GM19351 (cell line): ENCODE results near the gene TRIM33.

Source experiments
- ATAC-seq: cut with Tn5 transposase; IDR thresholded peaks from one replicate; pipeline ENCODE4 v1.9.1; 2021; ENCODE audit warnings: mild to moderate bottlenecking, moderate library complexity; ENCODE audit not compliant: unreplicated experiment

TRIM33 gene

DNA sequence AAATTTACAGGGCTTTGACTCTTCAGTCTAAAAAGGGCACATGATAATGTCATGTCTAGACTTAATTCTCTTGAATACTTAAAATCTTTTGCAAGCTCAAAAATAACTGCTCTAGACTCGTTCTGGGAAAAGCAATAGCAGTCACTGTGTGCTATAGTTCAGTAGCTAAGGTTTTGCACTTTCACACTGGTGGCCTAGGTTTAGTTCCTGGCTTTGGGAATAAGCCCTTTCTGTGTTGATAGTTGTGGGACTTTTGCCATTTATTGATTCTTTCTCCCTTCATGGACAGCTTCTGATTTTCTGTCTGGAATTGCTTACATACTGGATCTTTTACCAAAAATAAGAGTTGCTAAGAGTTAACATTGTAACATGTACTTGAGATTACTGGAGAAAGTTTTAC, 151.2 kb downstream of the TRIM33 start:
- ATAC-seq: no peak

DNA sequence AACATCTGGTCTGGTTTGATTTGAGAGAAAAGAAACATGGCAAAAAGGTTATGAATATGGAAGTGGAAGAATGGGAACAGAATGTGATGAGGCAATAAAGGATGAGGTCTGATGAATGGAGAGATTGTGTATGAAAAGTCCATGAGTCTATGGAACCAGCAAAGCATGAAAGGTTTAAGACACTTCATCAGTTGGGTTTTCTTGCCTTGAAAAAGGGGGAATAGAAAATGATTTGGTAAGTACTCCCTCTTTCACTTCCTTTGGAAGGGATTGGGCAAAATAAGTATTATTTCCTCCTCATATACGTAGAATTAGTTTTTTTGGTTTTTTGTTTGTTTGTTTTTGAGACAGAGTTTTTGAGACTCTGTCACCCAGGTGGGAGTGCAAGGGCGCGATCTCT, 155.8 kb downstream of the TRIM33 start:
- no peak for ATAC-seq

- no peak for ATAC-seq
Measured at GRCh38 chr1:114353262-114353661, 157.7 kb downstream of the TRIM33 start.

DNA sequence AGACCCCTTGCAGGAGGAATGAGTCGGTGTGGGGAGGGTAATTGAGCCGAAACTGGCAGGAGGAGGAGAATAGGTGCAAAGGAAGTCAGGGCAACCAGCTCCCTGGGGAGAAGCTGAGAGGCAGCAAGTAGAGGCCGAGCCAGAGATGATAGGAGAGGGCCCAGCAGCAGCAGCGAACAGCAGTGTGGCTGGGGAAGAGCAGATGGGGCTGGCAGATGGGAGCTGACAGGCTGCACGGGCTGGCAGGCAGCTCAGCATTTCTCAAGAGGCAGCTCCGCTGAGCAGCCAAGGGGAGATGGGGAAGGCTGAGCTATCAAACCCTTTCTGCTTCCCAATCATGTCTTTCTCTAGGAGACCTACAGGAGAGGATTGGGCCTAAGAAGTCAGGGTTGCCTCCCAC, 158.2 kb downstream of the TRIM33 start:
- no peak for ATAC-seq

DNA sequence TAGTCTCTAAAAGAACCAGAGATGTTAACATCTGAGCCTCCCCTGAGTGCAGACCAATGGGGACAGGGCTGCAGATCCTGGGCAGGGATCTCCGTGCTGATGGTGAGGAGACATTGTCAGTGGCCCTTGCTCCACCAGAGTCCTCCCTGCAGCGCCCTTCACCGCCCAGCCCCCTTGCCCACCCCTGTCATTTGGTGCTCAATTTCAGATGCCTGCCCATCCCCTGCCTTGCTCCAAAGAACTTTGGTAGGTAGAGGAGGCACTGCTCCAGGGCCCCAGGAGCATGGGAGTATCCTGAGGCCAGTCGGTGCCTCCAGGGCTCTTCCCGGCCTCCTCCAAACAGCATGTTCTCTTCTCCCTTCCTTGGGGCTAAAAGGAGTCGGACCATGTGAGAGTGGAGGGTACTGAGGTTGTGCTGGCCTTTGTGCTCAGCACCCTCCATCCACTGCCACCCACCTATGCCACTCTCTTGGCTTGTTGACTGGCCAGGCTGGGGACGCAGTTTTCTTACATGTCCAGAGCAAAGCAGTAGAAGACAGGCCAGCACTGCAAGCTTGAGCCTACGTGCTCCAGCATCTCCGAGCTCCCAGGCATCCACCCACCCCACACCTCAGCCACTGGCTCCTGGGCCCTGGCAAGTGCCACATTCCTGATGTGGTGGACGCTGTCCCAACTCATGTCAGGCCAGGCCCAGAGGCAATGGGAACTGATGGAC, 160.1 kb downstream of the TRIM33 start:
- no peak for ATAC-seq

GRCh38 chr1:114349891-114350605, 161.0 kb downstream of the TRIM33 start:
- ATAC-seq: no peak

- no peak for ATAC-seq
Measured at GRCh38 chr1:114347431-114348209, 163.4 kb downstream of the TRIM33 start.

DNA sequence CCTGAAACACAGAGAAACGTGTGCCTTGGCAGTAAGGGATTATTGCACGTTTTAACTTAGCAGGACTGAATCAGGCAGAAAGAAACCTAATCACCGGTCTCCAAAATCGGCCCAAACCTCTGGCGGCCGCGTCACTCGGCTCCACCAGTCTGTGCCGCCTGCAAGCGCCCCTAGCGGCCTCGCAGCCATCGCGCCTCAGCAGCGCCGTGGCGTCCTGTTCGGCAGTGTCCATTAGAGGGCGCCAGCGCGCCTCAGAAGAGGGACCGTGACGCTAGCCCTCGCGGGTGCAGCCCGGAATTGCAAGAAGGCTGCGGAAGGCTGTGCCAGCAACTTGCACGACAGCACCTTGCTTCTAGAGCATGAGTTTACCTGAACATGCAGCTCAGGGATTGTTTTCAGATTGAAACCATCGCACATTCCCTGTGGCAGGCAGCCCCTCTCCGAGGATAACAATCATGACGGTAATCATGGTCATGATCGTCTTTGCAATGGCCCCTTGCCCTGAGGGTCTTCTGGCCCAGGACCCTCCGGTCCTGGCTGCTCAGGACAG, 164.4 kb downstream of the TRIM33 start:
- ATAC-seq: peak; percentile 98

DNA sequence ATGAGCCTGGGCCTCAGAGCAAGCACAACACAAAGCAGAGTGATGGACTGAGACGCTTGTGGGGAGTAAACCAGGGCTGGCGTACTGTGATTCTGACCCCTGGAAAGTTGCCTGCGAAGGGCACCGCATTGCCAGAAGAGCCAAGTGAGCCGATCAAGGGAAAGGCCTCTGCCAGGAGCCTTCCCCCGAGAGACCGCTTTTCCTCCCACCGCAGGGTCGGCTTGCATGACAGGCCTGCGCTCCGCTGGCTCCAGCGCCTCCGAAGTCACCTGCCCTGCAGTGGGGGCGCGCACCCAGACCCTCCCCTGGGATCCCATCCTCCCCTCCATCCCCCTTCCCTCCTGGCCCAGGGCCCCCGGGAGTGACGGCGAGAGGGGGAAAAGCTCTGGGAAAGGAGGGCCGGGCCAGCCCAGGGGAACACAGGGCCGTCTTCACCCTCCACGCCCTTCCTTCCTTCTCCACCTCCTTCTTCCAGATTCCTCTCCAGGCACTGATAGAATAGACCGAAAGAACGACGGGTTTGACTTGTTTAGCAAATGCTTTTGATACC, 165.0 kb downstream of the TRIM33 start:
- peak; percentile 32 for ATAC-seq

DNA sequence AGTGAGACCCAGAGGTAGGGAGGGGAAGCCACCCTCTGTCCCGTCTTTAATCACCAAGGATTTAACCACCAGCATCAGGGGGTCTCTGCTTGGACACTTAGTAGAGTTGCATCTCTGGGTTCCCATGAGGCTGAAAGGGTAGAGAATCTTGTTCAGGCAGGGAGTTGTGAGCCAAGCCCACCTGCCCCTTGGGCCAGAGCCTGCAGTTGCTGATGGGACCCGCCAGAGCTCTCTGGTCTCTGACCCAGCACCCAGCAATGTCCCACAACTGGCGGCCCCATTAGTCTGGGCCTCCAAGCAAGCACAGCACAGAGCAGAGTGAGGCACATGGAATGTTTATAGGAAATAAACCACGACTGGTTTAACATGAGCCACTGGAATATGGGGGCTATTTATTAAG, 166.3 kb downstream of the TRIM33 start:
- no peak for ATAC-seq
